Neural cell (in vitro differentiated cells): ENCODE data around the gene PLCL2. TPM values are rescaled to one million over a fixed set of nuclear protein-coding genes. Genes with fewer than 3 reads are reported as not detected.

Experiments
- H2AFZ ChIP-seq: fragments of 200-600, 300-800 bp; sonication (generic), shearing (Covaris generic); 2 replicates; pipeline ENCODE4 v1.6.0; 2014; ENCODE audit warnings: low read depth, mild to moderate bottlenecking, antibody characterized with exemption, low read length, moderate library complexity
- H3F3A ChIP-seq: fragments of 200-600 bp; shearing (Covaris generic); 2 replicates; pipeline ENCODE4 v1.6.1; 2016; ENCODE audit warnings: mild to moderate bottlenecking, moderate library complexity, mixed read lengths, antibody characterized with exemption, low read length; ENCODE audit not compliant: insufficient read depth, poor library complexity, severe bottlenecking
- H3K27ac ChIP-seq: fragments of 200-600, 300-800 bp; sonication (generic), shearing (Covaris generic); 2 replicates; pipeline ENCODE4 v1.5.1; 2014; ENCODE audit warnings: mild to moderate bottlenecking, low read length, moderate library complexity
- H3K27me3 ChIP-seq: fragments of 300-800, 200-600 bp; sonication (generic), shearing (Covaris generic); 2 replicates; pipeline ENCODE4 v1.6.0; 2014; ENCODE audit warnings: mild to moderate bottlenecking, low read depth, low read length, moderate library complexity; ENCODE audit not compliant: insufficient read depth
- H3K36me3 ChIP-seq: fragments of 300-800, 200-600 bp; sonication (generic), shearing (Covaris generic); 2 replicates; pipeline ENCODE4 v1.5.1; 2014; ENCODE audit warnings: mild to moderate bottlenecking, antibody characterized with exemption, low read length, moderate library complexity; ENCODE audit not compliant: insufficient read depth
- H3K4me2 ChIP-seq: fragments of 300-800, 200-600 bp; sonication (generic), shearing (Covaris generic); 2 replicates; pipeline ENCODE4 v1.6.0; 2014; ENCODE audit warnings: mild to moderate bottlenecking, low read length
- H3K4me3 ChIP-seq: fragments of 300-800, 200-600 bp; sonication (generic), shearing (Covaris generic); 2 replicates; pipeline ENCODE4 v1.5.1; 2014; ENCODE audit warnings: mild to moderate bottlenecking, low read length, moderate library complexity
- H3K79me2 ChIP-seq: fragments of 200-600 bp; shearing (Covaris generic); replicated peaks from 2 replicates; pipeline ENCODE4 v1.6.0; 2014; ENCODE audit warnings: mild to moderate bottlenecking, low read length, moderate library complexity; ENCODE audit not compliant: insufficient read depth
- H3K9ac ChIP-seq: fragments of 300-800, 200-600 bp; sonication (generic), shearing (Covaris generic); 2 replicates; pipeline ENCODE4 v1.6.1; 2016; ENCODE audit warnings: mild to moderate bottlenecking, low read length, mixed read lengths
- H3K9me2 ChIP-seq: fragments of 200-600 bp; shearing (Covaris generic); 2 replicates; pipeline ENCODE4 v1.6.1; 2016; ENCODE audit warnings: mild to moderate bottlenecking, low read length, mixed read lengths; ENCODE audit not compliant: insufficient read depth
- H3K9me3 ChIP-seq: fragments of 200-600, 300-800 bp; sonication (generic), shearing (Covaris generic); 2 replicates; pipeline ENCODE4 v1.6.1; 2016; ENCODE audit warnings: mild to moderate bottlenecking, mixed run types, low read length, moderate library complexity, mixed read lengths
- H4K20me1 ChIP-seq: fragments of 200-600 bp; shearing (Covaris generic); 2 replicates; pipeline ENCODE4 v1.6.1; 2016; ENCODE audit warnings: mild to moderate bottlenecking, mixed run types; ENCODE audit not compliant: insufficient read depth
- EP300 ChIP-seq: fragments of 450-650 bp; conservative IDR thresholded peaks from 2 replicates; pipeline ENCODE4 v1.6.1; 2014; ENCODE audit warnings: antibody characterized with exemption, mild to moderate bottlenecking, moderate library complexity; ENCODE audit not compliant: poor library complexity, severe bottlenecking
- EZH2 ChIP-seq: fragments of 200-600, 300-800 bp; shearing (Covaris generic), sonication (generic); IDR thresholded peaks from 2 replicates; pipeline ENCODE4 v1.6.1; 2014; ENCODE audit warnings: antibody characterized with exemption, low read length, borderline replicate concordance, mild to moderate bottlenecking; ENCODE audit not compliant: insufficient read depth, poor library complexity, severe bottlenecking
- MXI1 ChIP-seq: fragments of 450-650 bp; conservative IDR thresholded peaks from 2 replicates; pipeline ENCODE4 v1.6.1; 2014; ENCODE audit warnings: antibody characterized with exemption, mild to moderate bottlenecking; ENCODE audit not compliant: poor library complexity, severe bottlenecking
- POLR2AphosphoS5 ChIP-seq: IDR thresholded peaks from 2 replicates; pipeline ENCODE4 v1.6.1; 2012
- RAD21 ChIP-seq: fragments of 450-650 bp; conservative IDR thresholded peaks from 2 replicates; pipeline ENCODE4 v1.6.1; 2014; ENCODE audit warnings: antibody characterized with exemption, mild to moderate bottlenecking, moderate library complexity
- SMC3 ChIP-seq: fragments of 450-650 bp; conservative IDR thresholded peaks from 2 replicates; pipeline ENCODE4 v1.6.1; 2014; ENCODE audit warnings: antibody characterized with exemption, mild to moderate bottlenecking, moderate library complexity; ENCODE audit not compliant: poor library complexity
- TAF1 ChIP-seq: IDR thresholded peaks from 2 replicates; pipeline ENCODE4 v1.6.1; 2012; ENCODE audit warnings: low read depth
- polyA plus RNA-seq: library from polyadenylated mRNA; depleted of rRNA; stranded (reverse); fragments of >200 nt; gene quantifications from 2 replicates; pipeline ENCODE4 v1.2.3, GENCODE V29; 2014
- TF ChIP-seq, protein P1 (sequence below): IDR thresholded peaks from 2 replicates; pipeline ENCODE4 v1.6.1; 2012; ENCODE audit warnings: borderline replicate concordance
- TF ChIP-seq, protein P2 (sequence below): fragments of 450-650 bp; IDR thresholded peaks from 2 replicates; pipeline ENCODE4 v1.5.1; 2014; ENCODE audit warnings: antibody characterized with exemption, mild to moderate bottlenecking, moderate library complexity; ENCODE audit not compliant: poor library complexity, severe bottlenecking

The PLCL2 gene
- polyA plus RNA-seq, 1 donor from 2014 or later, result 69.8 TPM

DNA sequence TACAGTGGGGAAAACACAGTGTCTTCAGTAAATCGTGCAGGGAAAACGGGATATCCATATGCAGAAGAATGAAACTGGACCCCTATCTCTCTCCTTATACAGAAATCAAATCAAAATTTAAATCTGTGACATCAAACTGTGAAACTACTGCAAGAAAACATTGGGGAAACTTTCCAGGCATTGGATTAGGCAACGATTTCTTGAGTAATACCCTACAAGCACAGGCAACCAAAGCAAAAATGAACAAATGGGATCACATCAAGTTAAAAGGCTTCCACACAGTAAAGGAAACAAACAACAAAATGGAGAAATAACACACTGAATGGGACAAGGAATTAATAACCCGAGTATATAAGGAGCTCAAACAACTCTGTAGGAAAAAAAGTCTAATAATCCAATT, 165.3 kb downstream of the PLCL2 start:
- H3F3A ChIP-seq, result peaks cover 3% of the 10 kb centered on the region
- H3K4me3 ChIP-seq, result no peak overlapping the region
- H4K20me1 ChIP-seq, result no peaks in the 10 kb centered on the region
- no peak overlapping the region for H3K4me2 ChIP-seq
- peaks cover 7% of the 10 kb centered on the region for H3K36me3 ChIP-seq
- H3K79me2 ChIP-seq, result no peaks in the 10 kb centered on the region
- H3K9ac ChIP-seq, result no peak overlapping the region
- H2AFZ ChIP-seq, result no peak overlapping the region
- H3K27ac ChIP-seq, result no peak overlapping the region
- no peaks in the 10 kb centered on the region for H3K9me3 ChIP-seq
- no peaks in the 10 kb centered on the region for H3K9me2 ChIP-seq
- TF ChIP-seq RAD21 (no peak), EP300 (no peak), MXI1 (no peak), EZH2 (no peak), SMC3 (no peak), POLR2AphosphoS5 (no peak), TAF1 (no peak)
- TF ChIP-seq, protein P1, sequence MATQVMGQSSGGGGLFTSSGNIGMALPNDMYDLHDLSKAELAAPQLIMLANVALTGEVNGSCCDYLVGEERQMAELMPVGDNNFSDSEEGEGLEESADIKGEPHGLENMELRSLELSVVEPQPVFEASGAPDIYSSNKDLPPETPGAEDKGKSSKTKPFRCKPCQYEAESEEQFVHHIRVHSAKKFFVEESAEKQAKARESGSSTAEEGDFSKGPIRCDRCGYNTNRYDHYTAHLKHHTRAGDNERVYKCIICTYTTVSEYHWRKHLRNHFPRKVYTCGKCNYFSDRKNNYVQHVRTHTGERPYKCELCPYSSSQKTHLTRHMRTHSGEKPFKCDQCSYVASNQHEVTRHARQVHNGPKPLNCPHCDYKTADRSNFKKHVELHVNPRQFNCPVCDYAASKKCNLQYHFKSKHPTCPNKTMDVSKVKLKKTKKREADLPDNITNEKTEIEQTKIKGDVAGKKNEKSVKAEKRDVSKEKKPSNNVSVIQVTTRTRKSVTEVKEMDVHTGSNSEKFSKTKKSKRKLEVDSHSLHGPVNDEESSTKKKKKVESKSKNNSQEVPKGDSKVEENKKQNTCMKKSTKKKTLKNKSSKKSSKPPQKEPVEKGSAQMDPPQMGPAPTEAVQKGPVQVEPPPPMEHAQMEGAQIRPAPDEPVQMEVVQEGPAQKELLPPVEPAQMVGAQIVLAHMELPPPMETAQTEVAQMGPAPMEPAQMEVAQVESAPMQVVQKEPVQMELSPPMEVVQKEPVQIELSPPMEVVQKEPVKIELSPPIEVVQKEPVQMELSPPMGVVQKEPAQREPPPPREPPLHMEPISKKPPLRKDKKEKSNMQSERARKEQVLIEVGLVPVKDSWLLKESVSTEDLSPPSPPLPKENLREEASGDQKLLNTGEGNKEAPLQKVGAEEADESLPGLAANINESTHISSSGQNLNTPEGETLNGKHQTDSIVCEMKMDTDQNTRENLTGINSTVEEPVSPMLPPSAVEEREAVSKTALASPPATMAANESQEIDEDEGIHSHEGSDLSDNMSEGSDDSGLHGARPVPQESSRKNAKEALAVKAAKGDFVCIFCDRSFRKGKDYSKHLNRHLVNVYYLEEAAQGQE, result no peak
- TF ChIP-seq, protein P2, sequence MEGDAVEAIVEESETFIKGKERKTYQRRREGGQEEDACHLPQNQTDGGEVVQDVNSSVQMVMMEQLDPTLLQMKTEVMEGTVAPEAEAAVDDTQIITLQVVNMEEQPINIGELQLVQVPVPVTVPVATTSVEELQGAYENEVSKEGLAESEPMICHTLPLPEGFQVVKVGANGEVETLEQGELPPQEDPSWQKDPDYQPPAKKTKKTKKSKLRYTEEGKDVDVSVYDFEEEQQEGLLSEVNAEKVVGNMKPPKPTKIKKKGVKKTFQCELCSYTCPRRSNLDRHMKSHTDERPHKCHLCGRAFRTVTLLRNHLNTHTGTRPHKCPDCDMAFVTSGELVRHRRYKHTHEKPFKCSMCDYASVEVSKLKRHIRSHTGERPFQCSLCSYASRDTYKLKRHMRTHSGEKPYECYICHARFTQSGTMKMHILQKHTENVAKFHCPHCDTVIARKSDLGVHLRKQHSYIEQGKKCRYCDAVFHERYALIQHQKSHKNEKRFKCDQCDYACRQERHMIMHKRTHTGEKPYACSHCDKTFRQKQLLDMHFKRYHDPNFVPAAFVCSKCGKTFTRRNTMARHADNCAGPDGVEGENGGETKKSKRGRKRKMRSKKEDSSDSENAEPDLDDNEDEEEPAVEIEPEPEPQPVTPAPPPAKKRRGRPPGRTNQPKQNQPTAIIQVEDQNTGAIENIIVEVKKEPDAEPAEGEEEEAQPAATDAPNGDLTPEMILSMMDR, result no peak
- no peaks in the 10 kb centered on the region for H3K27me3 ChIP-seq

DNA sequence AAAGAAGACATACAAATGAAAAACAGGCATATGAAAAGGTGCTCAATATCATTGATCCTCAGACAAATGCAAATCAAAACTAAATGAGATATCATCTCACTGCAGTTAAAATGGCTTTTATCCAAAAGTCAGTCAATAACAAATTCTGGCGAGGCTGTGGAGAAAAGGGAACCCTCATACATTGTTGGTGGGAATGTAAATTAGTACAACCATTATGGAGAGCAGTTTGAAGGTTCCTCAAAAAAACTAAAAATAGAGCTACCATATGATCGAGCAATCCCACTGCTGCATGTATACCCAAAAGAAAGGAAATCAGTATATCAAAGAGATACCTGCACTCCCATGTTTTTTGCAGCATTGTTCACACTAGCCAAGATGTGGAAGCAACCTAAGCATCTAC, 165.8 kb downstream of the PLCL2 start:
- H4K20me1 ChIP-seq, result no peaks in the 10 kb centered on the region
- H3K9me2 ChIP-seq, result no peaks in the 10 kb centered on the region
- no peak overlapping the region for H2AFZ ChIP-seq
- no peak overlapping the region for H3K4me2 ChIP-seq
- H3K36me3 ChIP-seq, result peaks cover 7% of the 10 kb centered on the region
- H3K4me3 ChIP-seq, result no peak overlapping the region
- TF ChIP-seq RAD21 (no peak), POLR2AphosphoS5 (no peak), SMC3 (no peak)
- TF ChIP-seq, protein P2, result no peak
- TF ChIP-seq, protein P1, result no peak
- no peak overlapping the region for H3K9ac ChIP-seq
- no peak overlapping the region for H3K27ac ChIP-seq
- H3K79me2 ChIP-seq, result no peaks in the 10 kb centered on the region
- H3K27me3 ChIP-seq, result no peaks in the 10 kb centered on the region
- H3F3A ChIP-seq, result peaks cover 3% of the 10 kb centered on the region
- H3K9me3 ChIP-seq, result no peaks in the 10 kb centered on the region
